ENCODE measurements around the gene SLC24A3. TPM values are rescaled to one million over a fixed set of nuclear protein-coding genes. Genes with fewer than 3 reads are reported as not detected.

Gene SLC24A3
- total RNA-seq, 1 donor from 2014 or later: 12.0 TPM

DNA sequence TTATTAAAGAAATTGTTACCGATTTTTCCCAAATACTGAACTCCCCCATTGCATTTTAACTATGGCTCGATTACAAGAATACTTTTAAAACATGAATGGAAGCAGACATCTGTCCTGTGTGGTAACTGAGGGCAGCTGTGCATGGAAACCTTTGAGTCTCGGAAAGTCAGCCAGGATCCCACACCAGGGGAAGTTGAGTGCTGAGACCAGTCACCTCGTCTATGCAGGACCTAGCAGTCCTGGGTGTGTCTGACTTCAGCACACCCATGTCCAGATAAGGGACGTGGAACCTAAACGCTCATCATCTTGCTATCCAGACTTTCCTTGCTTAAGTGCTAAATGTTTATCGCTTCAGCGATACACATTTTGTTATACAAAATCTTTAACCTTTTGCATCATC is 551.8 kb downstream of the SLC24A3 start:
- DNase-seq (ENCODE audit: low spot score): no peak

DNA sequence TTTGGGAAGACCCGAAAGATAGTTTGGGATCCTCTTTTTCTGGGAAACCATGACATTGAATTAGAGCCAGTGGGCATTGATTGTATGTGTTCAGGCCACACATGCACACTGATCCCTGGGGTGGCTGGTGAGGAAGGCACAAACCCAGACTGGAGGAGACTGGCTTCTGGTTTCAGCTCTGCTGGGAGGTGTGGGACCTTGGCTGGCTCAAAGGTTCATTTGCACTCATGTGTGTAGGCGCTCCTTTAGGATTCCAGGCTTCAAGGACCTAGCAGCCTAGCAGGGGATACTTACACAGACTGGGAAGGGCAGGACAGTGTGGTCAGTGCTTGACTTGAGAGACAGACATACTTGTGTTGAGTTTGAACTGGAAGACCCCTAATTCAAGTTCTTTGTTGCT is 552.8 kb downstream of the SLC24A3 start:
- no peak for DNase-seq (ENCODE audit: low spot score)

- no peak for DNase-seq (ENCODE audit: low spot score)
Observed at GRCh38 chr20:19765913-19766312, 553.5 kb downstream of the SLC24A3 start.

GRCh38 chr20:19767070-19767469 is 554.6 kb downstream of the SLC24A3 start:
- DNase-seq (ENCODE audit: low spot score): no peak

- DNase-seq (ENCODE audit: low spot score): no peak
Observed at GRCh38 chr20:19768325-19768842, 555.9 kb downstream of the SLC24A3 start.

DNA sequence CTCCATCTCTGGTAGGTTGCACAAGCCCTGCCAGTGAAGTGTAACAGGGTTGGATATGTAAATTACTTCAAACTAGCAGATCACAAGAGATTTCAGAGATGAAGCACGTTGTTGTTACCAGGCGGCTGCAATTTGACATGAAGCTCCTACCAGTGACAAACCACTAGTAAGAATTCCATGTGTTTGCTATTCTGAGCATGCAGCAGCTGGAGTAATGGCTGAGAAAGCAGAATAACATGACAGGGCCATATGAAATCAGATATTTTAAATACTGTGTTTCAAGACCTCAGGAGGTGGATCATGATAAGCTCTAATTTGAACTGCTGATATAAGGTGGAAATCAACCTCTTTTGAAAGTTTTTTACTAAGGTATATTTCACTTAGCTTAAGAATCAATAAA is 557.1 kb downstream of the SLC24A3 start:
- DNase-seq (ENCODE audit: low spot score): no peak

DNA sequence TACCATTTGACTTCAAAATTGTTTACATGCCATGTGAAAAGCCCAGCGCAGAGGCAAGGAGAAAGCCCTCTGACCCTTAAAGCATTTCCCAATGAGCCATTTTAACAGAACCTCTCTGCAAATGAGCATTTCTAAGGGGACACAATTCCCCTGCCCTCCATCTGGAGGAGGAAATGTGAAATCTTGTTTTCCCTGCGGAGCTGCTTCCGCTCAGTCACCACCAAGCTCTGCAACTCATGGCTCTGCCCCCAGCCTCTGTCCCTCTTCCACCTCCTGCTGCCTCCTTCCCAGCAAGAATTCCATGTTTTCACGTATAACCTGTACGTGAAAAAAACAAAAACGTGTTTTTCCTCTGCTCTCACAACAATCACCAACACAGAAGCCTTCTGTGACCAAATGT is 557.9 kb downstream of the SLC24A3 start:
- no peak for DNase-seq (ENCODE audit: low spot score)

GRCh38 chr20:19771031-19771430 is 558.6 kb downstream of the SLC24A3 start:
- DNase-seq (ENCODE audit: low spot score): no peak

All from umbilical cord (tissue), 2 donors.